Esophagus muscularis mucosa (tissue), 3 donors: Measurements from ENCODE around the gene SYT9.
"Not testable (repeated sequence)": the region's sequence is repeated elsewhere in the genome, so short reads cannot be mapped to it uniquely, and the experiment has no call there.

Experiments
- POLR2AphosphoS5 ChIP-seq, 2 donors: sonication (generic); formaldehyde crosslinking; IDR thresholded peaks; one replicate each; pipeline ENCODE4 v1.6.1; 2017; ENCODE audit warnings: antibody characterized with exemption in 2 of 2
- TF ChIP-seq, protein P1 (sequence below), 3 experiments: fragments of 200-600 bp in 2 of 3; fragments of 450-650 bp in 1 of 3; sonication (generic) in 2 of 3; IDR thresholded peaks; one replicate each; pipeline ENCODE4 v1.5.1; 2017 to 2019; ENCODE audit warnings: antibody characterized with exemption in 3 of 3, mild to moderate bottlenecking in 2 of 3, moderate library complexity in 1 of 3

DNA sequence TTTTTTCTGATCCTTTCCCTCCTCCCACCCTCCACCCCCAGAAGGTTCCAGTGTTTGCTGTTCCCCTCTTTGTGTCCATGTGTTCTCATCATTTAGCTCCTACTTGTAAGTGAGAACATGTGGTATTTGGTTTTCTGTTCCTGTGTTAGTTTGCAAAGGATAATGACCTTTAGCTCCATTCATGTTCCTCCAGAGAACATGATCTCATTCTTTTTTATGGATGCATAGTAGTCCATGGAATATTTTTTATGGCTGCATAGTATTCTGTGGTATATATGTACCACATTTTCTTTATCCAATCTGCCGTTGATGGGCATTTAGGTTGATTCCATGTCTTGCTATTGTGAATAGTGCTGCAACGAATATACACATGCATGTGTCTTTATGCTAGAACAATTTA is 83.7 kb downstream of the SYT9 start:
- TF ChIP-seq, protein P1, sequence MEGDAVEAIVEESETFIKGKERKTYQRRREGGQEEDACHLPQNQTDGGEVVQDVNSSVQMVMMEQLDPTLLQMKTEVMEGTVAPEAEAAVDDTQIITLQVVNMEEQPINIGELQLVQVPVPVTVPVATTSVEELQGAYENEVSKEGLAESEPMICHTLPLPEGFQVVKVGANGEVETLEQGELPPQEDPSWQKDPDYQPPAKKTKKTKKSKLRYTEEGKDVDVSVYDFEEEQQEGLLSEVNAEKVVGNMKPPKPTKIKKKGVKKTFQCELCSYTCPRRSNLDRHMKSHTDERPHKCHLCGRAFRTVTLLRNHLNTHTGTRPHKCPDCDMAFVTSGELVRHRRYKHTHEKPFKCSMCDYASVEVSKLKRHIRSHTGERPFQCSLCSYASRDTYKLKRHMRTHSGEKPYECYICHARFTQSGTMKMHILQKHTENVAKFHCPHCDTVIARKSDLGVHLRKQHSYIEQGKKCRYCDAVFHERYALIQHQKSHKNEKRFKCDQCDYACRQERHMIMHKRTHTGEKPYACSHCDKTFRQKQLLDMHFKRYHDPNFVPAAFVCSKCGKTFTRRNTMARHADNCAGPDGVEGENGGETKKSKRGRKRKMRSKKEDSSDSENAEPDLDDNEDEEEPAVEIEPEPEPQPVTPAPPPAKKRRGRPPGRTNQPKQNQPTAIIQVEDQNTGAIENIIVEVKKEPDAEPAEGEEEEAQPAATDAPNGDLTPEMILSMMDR (IDR thresholded peaks at IDR 0.05), result not testable (repeated sequence)
- not testable (repeated sequence) for TF ChIP-seq POLR2AphosphoS5 (IDR thresholded peaks at IDR 0.05)
